Effector memory CD8-positive, alpha-beta T cell (primary cell): ENCODE results near the gene ZNF839.
"Not testable (repeated sequence)": the region's sequence is repeated elsewhere in the genome, so short reads cannot be mapped to it uniquely, and the experiment has no call there.

Source experiments
- ATAC-seq: fragments of 150-1000 bp; cut with Tn5 transposase; replicated peaks from 2 replicates; pipeline ENCODE4 v1.10.0; 2021; ENCODE audit warnings: mild to moderate bottlenecking, moderate library complexity
- DNase-seq, 3 experiments: peaks; one replicate each; pipeline ENCODE4 v3.0.0; 2021
- H3K27ac Mint-ChIP-seq, 2 donors: one replicate each; pipeline ENCODE4 v1.8.0; 2022; ENCODE audit warnings: mild to moderate bottlenecking in 2 of 2, mixed read lengths in 2 of 2, moderate library complexity in 2 of 2
- H3K27me3 Mint-ChIP-seq, 2 donors: one replicate each; pipeline ENCODE4 v1.8.0; 2022; ENCODE audit warnings: mixed read lengths in 2 of 2
- H3K36me3 Mint-ChIP-seq: one replicate; pipeline ENCODE4 v1.8.0; 2022; ENCODE audit warnings: mild to moderate bottlenecking, moderate library complexity, mixed read lengths; ENCODE audit not compliant: insufficient read depth
- H3K4me1 Mint-ChIP-seq, 2 donors: one replicate each; pipeline ENCODE4 v1.8.0; 2022; ENCODE audit warnings: low read depth in 2 of 2, mixed read lengths in 2 of 2
- H3K4me3 Mint-ChIP-seq, 2 donors: one replicate each; pipeline ENCODE4 v1.8.0; 2022; ENCODE audit warnings: mild to moderate bottlenecking in 2 of 2, mixed read lengths in 2 of 2, moderate library complexity in 2 of 2
- H3K9me3 Mint-ChIP-seq, 2 donors: one replicate each; pipeline ENCODE4 v1.8.0; 2022; ENCODE audit warnings: mixed read lengths in 2 of 2

ZNF839 gene

DNA sequence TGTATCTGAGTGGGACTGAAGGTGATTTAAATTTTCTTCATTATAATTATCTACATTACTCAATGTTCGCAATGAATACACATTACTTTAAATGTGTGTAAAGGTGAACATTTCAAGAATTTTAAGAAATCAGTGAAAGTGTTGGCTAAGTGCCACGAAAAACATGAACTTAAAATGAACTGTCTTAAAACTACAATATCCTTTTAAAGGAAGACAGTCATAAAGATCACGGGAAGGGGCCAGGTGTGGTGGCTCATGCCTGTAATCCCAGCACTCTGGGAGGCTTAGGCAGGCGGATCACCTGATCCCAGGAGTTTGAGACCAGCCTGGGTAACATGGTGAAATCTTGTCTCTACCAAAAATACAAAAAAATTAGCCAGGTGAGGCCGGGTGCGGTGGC lies 25.8 kb upstream of the ZNF839 start:
- DNase-seq (no peak), ATAC-seq (no peak)
- Mint-ChIP-seq H3K4me1 (no peaks in the 10 kb centered on the region), H3K36me3 (peaks cover 2% of the 10 kb centered on the region), H3K9me3 (no peaks in the 10 kb centered on the region), H3K27me3 (no peaks in the 10 kb centered on the region), H3K4me3 (no peak overlapping the region), H3K27ac (no peak overlapping the region)

DNA sequence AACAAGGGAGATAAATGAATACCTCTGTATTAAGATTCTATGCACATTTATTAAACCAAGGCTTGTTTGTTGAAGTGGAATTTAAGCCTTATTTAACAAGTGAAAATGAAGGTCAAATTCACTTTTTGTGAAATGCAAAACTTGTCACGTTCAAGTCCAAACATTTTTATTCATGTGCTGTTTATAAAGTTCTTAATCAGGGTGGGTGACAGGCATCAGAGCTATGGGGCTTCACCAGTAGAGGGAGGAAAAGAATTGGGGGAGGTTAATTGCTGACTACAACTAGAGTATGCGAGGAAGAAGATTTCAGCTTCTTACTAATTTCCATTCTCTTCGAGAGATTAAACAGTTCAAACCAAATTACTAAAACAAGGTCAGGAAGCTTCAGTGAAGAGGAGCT lies 24.3 kb upstream of the ZNF839 start:
- no peaks in the 10 kb centered on the region for H3K27me3 Mint-ChIP-seq
- no peak overlapping the region for H3K4me3 Mint-ChIP-seq
- peaks cover 2% of the 10 kb centered on the region for H3K36me3 Mint-ChIP-seq
- DNase-seq (no peak), ATAC-seq (no peak)
- H3K9me3 Mint-ChIP-seq: no peaks in the 10 kb centered on the region
- H3K4me1 Mint-ChIP-seq: no peaks in the 10 kb centered on the region
- no peak overlapping the region for H3K27ac Mint-ChIP-seq

DNA sequence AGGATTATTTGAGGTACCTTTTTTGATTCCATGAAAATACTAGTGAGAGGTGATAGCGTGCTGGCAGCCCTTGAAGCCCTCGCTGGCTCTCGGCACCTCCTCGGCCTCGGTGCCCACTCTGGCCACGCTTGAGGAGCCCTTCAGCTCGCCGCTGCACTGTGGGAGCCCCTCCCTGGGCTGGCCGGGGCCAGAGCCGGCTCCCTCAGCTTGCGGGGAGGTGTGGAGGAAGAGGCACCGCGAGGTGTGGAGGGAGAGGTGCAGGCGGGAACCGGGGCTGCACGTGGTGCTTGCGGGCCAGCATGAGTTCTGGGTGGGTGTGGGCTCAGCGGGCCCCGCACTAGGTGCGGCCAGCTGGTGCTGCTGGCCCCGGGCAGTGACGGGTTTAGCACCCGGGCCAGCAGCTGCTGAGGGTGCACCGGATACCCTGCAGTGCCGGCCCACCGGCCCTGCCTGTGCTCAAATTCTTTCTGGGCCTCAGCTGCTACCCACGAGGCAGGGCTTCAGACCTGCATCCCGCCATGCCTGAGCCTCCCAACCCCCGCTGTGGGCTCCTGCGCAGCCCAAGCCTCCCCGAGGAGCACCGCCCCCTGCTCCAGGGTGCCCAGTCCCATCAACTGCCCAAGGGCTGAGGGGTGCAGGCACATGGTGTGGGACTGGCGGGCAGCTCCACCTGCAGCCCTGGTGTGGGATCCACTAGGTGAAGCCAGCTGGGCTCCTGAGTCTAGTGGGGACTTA lies 21.9 kb upstream of the ZNF839 start:
- ATAC-seq: no peak
- no peak for DNase-seq
- no peaks in the 10 kb centered on the region for H3K36me3 Mint-ChIP-seq
- H3K9me3 Mint-ChIP-seq: no peaks in the 10 kb centered on the region
- H3K27me3 Mint-ChIP-seq: no peaks in the 10 kb centered on the region
- H3K4me3 Mint-ChIP-seq: no peak overlapping the region
- no peaks in the 10 kb centered on the region for H3K4me1 Mint-ChIP-seq
- H3K27ac Mint-ChIP-seq: no peak overlapping the region

DNA sequence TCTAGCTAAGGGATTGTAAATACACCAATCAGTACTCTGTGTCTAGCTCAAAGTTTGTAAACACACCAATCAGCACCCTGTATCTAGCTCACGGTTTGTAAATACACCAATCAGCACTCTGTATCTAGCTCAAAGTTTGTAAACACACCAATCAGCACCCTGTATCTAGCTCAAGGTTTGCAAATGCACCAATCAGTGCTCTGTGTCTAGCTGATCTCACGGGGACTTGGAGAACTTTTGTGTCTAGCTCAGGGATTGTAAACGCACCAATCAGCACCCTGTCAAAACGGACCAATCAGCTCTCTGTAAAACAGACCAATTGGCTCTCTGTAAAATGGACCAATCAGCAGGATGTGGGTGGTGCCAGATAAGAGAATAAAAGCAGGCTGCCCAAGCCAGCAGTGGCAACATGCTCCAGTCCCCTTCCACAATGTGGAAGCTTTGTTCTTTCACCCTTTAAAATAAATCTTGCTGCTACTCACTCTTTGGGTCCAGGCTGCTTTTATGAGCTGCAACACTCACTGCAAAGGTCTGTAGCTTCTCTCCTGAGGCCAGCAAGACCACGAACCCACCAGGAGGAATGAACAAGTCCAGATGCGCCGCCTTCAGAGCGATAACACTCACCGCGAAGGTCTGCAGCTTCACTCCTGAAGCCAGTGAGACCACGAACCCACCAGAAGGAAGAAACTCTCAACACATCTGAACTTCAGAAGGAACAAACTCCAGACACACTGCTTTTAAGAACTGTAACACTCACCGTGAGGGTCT lies 21.1 kb upstream of the ZNF839 start:
- DNase-seq, H3K4me3 Mint-ChIP-seq, H3K4me1 Mint-ChIP-seq, H3K27ac Mint-ChIP-seq, H3K36me3 Mint-ChIP-seq, H3K27me3 Mint-ChIP-seq, ATAC-seq, H3K9me3 Mint-ChIP-seq: not testable (repeated sequence)

DNA sequence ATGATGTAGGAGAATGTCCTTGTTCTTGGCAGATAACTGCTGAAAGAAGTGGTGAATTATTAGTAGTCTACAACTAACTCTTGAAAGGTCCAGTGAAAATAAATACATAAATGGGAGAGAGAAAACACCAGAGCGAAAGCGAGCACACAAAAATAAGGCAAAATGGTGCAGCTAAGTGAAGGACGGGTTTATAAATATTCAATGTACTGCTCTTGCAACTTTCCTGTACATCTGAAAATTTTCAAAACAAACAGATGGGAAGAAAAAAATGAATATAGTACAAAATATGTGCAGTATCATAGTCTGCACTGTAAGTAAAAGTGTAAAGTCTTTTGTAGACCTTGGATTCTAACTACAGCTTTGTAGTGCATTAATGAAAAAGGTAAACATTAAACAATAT lies 15.9 kb upstream of the ZNF839 start:
- H3K4me1 Mint-ChIP-seq: peaks cover 4 to 12% of the 10 kb centered on the region in 2 donors
- no peak overlapping the region for H3K27ac Mint-ChIP-seq
- H3K9me3 Mint-ChIP-seq: no peaks in the 10 kb centered on the region
- peak overlapping the region; percentile 29 to 40 for H3K4me3 Mint-ChIP-seq
- peaks cover 20% of the 10 kb centered on the region for H3K36me3 Mint-ChIP-seq
- no peak for ATAC-seq
- no peak for DNase-seq
- H3K27me3 Mint-ChIP-seq: peaks cover 0 to 8% of the 10 kb centered on the region in 2 donors

DNA sequence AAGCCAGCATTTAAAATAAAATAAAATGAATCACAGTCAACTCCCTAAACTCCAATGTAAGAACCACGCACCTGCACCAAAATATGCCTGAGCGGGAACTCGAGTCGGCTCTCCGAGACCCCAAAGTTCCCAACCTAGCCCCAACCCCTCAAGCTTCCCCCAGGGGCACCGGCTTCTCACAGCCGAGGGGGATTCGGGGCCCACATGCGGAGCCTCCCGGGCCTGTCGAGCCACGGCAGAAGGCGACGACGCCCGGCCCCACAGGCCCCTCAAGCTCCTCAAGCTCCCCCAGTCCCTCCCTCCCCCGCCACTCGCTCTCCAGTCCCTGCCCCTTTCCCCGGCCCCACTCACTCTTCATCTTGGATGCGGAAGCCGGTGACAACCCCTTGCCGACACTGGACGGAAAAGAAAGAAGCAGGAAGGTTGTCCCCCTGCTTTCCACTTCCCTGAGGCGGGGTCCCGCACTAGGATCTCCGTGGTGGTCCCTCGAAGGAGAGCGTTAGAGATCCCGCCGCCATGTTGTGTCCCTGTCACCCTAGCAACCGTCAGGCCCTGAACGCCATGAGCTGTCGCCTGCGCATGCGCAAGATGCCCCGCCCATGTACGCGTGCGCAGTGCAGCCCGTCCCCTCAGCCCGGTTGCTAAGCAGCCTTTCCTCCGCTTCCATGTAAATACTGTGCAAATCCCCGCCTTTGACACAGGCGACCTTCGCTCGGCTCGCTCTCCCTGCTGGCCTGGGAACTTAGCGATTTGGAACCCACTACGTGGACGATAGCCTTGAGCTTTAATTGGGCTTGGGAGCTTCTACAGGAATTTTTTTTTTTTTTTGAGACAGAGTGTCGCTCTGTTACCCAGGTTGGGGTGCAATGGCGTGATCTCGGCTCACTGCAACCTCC lies 14.7 kb upstream of the ZNF839 start, which contains the start of gene MOK:
MOK (minus strand) TSS at position 554 of the 896 bp plus-strand sequence; CDS start at position 358, 196 bp downstream.
- H3K9me3 Mint-ChIP-seq: no peaks in the 10 kb centered on the region
- peaks cover 0 to 8% of the 10 kb centered on the region in 2 donors for H3K27me3 Mint-ChIP-seq
- peaks cover 20% of the 10 kb centered on the region for H3K36me3 Mint-ChIP-seq
- H3K4me1 Mint-ChIP-seq: peaks cover 4 to 12% of the 10 kb centered on the region in 2 donors
- peak within 1 kb of the TSS; percentile 95 to 96 for H3K4me3 Mint-ChIP-seq
- DNase-seq (peak; percentile 97 to 98 (median 98)), ATAC-seq (peak; percentile 91)
- peak within 1 kb of the TSS; percentile 97 to 99 for H3K27ac Mint-ChIP-seq

DNA sequence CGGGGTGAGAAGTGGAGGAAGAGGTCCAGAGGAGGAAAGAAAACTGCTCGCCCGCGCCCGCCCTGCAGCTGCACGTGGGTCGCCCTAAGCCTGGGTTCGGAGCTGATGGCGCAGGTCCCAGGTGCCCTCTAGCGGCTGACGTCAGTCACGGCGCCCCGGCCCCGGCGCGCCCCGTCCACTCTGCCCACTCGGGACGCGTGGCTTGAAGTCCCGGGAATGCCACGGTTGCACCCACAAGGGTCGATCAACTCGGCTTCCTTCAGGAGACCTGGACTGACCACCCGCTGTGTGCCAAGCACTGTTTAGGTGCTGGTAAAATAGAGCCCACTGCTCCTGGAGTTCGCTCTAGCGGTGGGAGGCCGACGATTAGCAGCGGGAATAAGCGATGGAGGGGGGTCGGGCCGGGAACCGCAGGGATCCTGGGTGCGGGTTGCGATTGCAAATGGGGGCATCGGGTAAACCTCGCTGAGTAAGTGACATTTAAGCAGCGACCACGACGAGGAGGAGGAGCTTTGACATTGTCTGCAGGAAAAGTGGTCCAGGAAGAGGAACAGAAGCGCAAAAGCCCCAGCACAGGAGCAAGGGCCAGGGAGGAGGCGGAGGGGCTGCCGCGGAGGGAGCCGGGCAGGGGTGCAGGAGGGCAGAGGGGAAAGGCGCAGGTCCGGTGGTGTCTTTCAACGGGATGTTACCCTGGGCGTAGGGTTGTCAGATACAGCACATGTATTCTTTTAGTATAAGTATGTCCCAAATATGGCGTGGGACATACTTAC lies 5.1 kb upstream of the ZNF839 start:
- Mint-ChIP-seq H3K27me3 (no peaks in the 10 kb centered on the region), H3K4me1 (peaks cover 30 to 41% of the 10 kb centered on the region in 2 donors), H3K9me3 (peaks cover 0 to 4% of the 10 kb centered on the region in 2 donors), H3K27ac (peak overlapping the region; percentile 82 to 90), H3K36me3 (peaks cover 39% of the 10 kb centered on the region), H3K4me3 (peak overlapping the region; percentile 86 to 94)
- ATAC-seq (peak; percentile 72), DNase-seq (peak; percentile 73 to 80 (median 79))

DNA sequence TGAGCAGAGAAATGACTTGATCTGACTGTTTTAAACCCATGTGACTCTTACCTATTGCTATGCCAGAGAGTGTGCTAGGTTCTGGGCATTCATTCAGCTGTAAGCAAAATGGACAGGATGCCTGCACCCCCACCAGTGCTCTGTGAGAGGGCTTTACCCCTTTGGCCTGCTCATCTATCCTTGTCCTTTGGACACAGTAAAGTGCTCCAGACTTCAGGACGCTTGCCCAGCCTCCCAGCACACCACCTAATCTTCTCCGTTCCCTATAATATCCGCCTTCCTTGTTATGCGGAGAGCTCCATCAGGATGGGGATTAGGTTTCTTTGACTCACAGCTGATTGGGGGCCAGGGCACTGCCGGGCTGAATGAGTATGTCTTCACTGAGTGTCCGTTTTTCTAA lies 4.4 kb upstream of the ZNF839 start:
- DNase-seq (no peak), ATAC-seq (no peak)
- H3K9me3 Mint-ChIP-seq: peaks cover 0 to 4% of the 10 kb centered on the region in 2 donors
- H3K27ac Mint-ChIP-seq: no peak overlapping the region
- H3K4me1 Mint-ChIP-seq: peaks cover 30 to 43% of the 10 kb centered on the region in 2 donors
- peaks cover 43% of the 10 kb centered on the region for H3K36me3 Mint-ChIP-seq
- peak overlapping the region; percentile 86 to 94 for H3K4me3 Mint-ChIP-seq
- H3K27me3 Mint-ChIP-seq: no peaks in the 10 kb centered on the region

DNA sequence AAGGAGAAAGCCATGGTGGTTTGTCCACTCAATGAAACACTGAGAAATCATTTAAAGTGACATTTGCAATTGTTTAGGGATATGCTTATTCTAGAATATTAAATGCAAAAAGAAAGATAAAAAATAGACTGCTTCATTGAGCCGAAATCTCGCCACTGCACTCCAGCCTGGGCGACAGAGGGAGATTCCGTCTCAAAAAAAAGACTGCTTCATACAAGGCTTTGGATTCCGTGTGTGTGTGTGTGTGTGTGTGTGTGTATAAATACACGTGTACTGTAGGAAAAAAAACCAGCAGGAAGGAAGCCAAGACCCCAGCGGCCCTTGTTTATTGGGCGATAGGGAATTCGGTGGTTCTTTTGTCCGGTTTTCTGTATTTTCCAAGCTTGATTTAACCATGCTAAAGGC lies 3.2 kb upstream of the ZNF839 start:
- ATAC-seq: no peak
- Mint-ChIP-seq H3K27ac (peak overlapping the region; percentile 100), H3K27me3 (no peaks in the 10 kb centered on the region), H3K36me3 (peaks cover 45% of the 10 kb centered on the region), H3K4me3 (peak overlapping the region; percentile 94 to 97), H3K4me1 (peaks cover 35 to 45% of the 10 kb centered on the region in 2 donors), H3K9me3 (peaks cover 0 to 4% of the 10 kb centered on the region in 2 donors)
- DNase-seq: peak in 1 of 3 experiments; percentile 20

DNA sequence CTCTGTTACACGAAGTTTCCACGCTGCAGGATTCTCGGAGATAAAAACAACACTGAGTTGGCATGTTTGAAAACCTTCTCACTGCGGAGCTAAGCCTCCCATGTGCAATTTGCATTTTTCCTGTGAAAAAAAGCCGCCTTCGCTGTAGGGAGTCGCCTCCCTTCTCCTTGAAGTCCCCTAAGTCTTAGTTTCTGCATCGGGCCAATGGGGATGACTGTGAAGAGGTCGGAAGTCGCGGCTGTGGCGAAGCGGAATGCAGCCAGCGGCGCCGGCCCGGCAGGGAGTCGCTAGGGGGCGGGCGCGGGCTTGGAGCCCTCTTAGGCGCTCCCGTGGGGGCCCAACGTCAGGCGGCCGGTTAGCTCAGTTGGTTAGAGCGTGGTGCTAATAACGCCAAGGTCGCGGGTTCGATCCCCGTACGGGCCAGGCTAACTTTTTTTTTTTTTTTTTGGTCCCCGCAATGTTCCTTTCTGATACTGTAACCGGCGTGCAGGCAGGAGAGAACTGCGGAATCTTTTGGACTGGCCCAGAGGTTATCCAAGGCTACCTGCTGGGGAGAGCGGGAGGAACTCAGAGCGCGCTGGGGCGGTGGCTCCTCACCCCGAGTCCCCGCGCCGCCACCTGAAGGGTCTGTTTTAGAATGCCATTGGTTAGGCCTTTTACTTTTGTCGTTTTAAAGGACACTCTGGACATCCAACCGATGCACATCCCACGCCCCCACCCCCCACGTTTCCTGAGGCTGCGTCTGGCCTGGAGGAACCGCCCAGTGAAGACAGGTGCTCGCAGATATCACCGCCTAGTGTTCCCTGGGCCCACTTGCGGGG lies 2.6 kb upstream of the ZNF839 start:
- peak; percentile 63 for ATAC-seq
- H3K36me3 Mint-ChIP-seq: peaks cover 45% of the 10 kb centered on the region
- H3K9me3 Mint-ChIP-seq: peaks cover 0 to 4% of the 10 kb centered on the region in 2 donors
- H3K27me3 Mint-ChIP-seq: no peaks in the 10 kb centered on the region
- peak overlapping the region; percentile 100 for H3K27ac Mint-ChIP-seq
- peak; percentile 92 to 97 (median 96) for DNase-seq
- H3K4me1 Mint-ChIP-seq: peaks cover 36 to 45% of the 10 kb centered on the region in 2 donors
- H3K4me3 Mint-ChIP-seq: peak overlapping the region; percentile 94 to 97

DNA sequence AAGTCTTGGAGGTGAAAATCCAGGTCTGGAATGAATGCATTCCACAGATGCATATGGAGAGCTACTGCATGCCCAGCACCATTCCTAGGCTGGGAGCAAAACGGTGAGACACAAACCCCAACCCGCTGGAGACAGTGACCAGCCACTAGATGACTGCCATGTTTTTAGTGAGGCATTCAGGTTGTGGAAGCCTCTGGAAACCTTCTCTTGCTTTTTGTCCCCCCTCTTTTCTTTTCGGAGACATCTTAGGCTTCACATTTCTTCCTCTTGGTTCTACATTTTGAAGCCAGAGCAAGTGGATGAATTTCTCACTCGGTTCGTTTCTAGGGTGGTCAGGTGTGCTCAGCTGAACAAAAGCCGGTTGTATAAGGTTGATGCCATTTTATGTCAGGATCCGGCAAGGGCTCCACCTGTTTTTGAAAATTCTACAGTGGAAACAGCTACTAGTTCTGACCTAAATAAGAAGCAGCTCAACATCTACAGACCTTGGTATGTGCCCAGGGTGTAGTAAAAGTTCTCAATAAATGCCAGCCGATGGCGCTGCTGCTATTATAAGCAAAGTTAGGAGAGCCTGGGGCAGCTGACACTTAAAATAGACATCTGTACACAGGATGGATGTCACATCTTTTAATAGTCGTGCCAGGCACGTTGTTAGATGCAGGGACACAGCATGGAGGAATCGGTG lies 1.8 kb upstream of the ZNF839 start:
- Mint-ChIP-seq H3K27ac (peak overlapping the region; percentile 100), H3K4me3 (peak overlapping the region; percentile 94 to 97), H3K4me1 (peaks cover 36 to 45% of the 10 kb centered on the region in 2 donors), H3K36me3 (peaks cover 45% of the 10 kb centered on the region), H3K9me3 (peaks cover 0 to 4% of the 10 kb centered on the region in 2 donors), H3K27me3 (no peaks in the 10 kb centered on the region)
- DNase-seq: no peak
- no peak for ATAC-seq
